Hepatocyte (in vitro differentiated cells): Measurements from ENCODE around the gene CHST14. TPM values are rescaled to one million over a fixed set of nuclear protein-coding genes. Genes with fewer than 3 reads are reported as not detected.

ENCODE experiments used
- DNase-seq: peaks from one replicate; pipeline ENCODE4 v3.0.0-alpha.2; 2016; ENCODE audit warnings: low spot score
- H2AFZ ChIP-seq: fragments of 200-600 bp; sonication (generic); 2 replicates; pipeline ENCODE4 v1.6.0; 2016; ENCODE audit warnings: antibody characterized with exemption, mild to moderate bottlenecking
- H3K27ac ChIP-seq: fragments of 200-600 bp; sonication (generic); 2 replicates; pipeline ENCODE4 v1.5.1; 2016; ENCODE audit warnings: mild to moderate bottlenecking
- H3K27me3 ChIP-seq: fragments of 200-600 bp; sonication (generic); 2 replicates; pipeline ENCODE4 v1.6.1; 2016
- H3K36me3 ChIP-seq: fragments of 200-600 bp; sonication (generic); replicated peaks from 2 replicates; pipeline ENCODE4 v1.5.1; 2016; ENCODE audit warnings: low read depth; ENCODE audit not compliant: insufficient read depth
- H3K4me1 ChIP-seq: fragments of 200-600 bp; sonication (generic); 2 replicates; pipeline ENCODE4 v1.5.1; 2016; ENCODE audit warnings: mild to moderate bottlenecking, moderate library complexity; ENCODE audit not compliant: insufficient read depth
- H3K4me2 ChIP-seq: fragments of 200-600 bp; sonication (generic); 2 replicates; pipeline ENCODE4 v1.6.0; 2016
- H3K4me3 ChIP-seq: fragments of 200-600 bp; sonication (generic); 2 replicates; pipeline ENCODE4 v1.5.1; 2016; ENCODE audit warnings: mild to moderate bottlenecking
- H3K79me2 ChIP-seq: fragments of 200-600 bp; sonication (generic); 2 replicates; pipeline ENCODE4 v1.6.0; 2017; ENCODE audit warnings: mild to moderate bottlenecking
- H3K9me2 ChIP-seq: fragments of 200-600 bp; sonication (generic); replicated peaks from 2 replicates; pipeline ENCODE4 v1.6.0; 2017; ENCODE audit warnings: mild to moderate bottlenecking; ENCODE audit not compliant: insufficient read depth
- H3K9me3 ChIP-seq: fragments of 200-600 bp; sonication (generic); 2 replicates; pipeline ENCODE4 v1.5.1; 2016; ENCODE audit warnings: low read depth, mild to moderate bottlenecking
- H4K20me1 ChIP-seq: fragments of 200-600 bp; sonication (generic); 2 replicates; pipeline ENCODE4 v1.6.0; 2016; ENCODE audit warnings: mild to moderate bottlenecking; ENCODE audit not compliant: insufficient read depth, poor library complexity, severe bottlenecking
- EZH2 ChIP-seq: fragments of 200-600 bp; sonication (generic); IDR thresholded peaks from 2 replicates; pipeline ENCODE4 v1.6.1; 2016; ENCODE audit warnings: antibody characterized with exemption, mild to moderate bottlenecking, borderline replicate concordance
- EZH2phosphoT487 ChIP-seq: fragments of 200-600 bp; sonication (generic); IDR thresholded peaks from one replicate; pipeline ENCODE4 v1.6.1; 2018; ENCODE audit warnings: antibody characterized with exemption, mild to moderate bottlenecking, low read depth, moderate library complexity; ENCODE audit not compliant: unreplicated experiment, severe bottlenecking
- WGBS: methylation state at CpG from one replicate; pipeline ENCODE4 v1.1.6; 2016; ENCODE audit warnings: low lambda C conversion rate; ENCODE audit errors: missing lambda C conversion rate; 5-methylcytosine and 5-hydroxymethylcytosine counted together
- polyA plus RNA-seq: library from polyadenylated mRNA; unstranded; fragments of >200 nt; fragmentation: Nextera tagmentation; extraction: Ambion mirVana; gene quantifications from 2 replicates; pipeline ENCODE4 v1.2.1, GENCODE V29; 2016
- total RNA-seq: library from RNA; depleted of rRNA; stranded (reverse); fragments of >200 nt; gene quantifications from 2 replicates; pipeline ENCODE4 v1.2.3, GENCODE V29; 2014
- TF ChIP-seq, protein P1 (sequence below): fragments of 200-600 bp; sonication (generic); IDR thresholded peaks from 2 replicates; pipeline ENCODE4 v1.5.1; 2016; ENCODE audit warnings: antibody characterized with exemption, mild to moderate bottlenecking; ENCODE audit not compliant: poor library complexity

CHST14 gene
- total and polyA plus RNA-seq, 2 experiments from 2014 or later: 15.7 to 16.6 TPM

DNA sequence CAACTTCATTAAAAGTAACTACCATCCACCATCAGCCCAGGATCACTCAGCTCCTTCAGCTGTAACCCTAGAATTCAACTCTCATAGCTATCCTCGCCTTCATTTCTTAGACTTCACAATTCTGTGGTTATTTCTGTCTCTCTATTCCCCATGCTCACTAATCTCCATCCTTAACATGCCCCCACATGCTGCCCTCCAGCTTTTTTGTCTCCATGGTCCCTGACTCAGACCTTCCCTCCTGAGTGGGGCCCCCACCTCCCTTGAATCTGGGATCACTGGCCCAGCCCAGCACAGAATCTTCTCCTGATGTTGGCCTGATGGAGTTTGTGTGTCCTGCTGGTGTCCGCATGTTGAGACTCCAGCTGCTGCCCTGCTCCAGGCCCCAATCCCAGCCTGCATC, 41.7 kb downstream of the CHST14 start:
- Histone ChIP-seq H3K9me2 (no peaks in the 10 kb centered on the region), H2AFZ (no peak overlapping the region)

DNA sequence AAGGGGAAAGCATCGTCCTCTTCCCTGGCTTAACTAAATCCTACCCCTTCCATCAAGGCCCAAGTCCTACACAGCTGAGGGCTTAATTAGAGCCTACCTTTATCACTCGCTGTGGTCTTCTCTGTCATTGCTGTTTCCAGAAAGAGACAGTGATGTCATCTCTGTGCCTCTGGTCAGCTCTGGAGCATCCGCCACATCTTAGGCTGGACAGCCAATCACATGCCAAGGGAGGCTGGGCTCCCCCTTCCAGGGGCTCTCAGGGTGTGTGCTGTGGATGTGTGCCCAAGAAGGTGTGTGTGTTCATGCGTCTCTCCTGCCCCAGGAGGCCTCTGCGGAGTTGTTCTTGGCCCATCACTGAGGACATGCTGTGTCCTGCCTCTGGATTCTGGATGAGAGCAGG, 42.8 kb downstream of the CHST14 start:
- WGBS: 87% methylated on average over 5 of the region's 5 CpGs
- no peak overlapping the region for H3K4me3 ChIP-seq
- H3K4me2 ChIP-seq: no peak overlapping the region
- DNase-seq: no peak
- no peaks in the 10 kb centered on the region for H3K27me3 ChIP-seq
- no peak overlapping the region for H2AFZ ChIP-seq
- no peaks in the 10 kb centered on the region for H3K9me2 ChIP-seq
- no peaks in the 10 kb centered on the region for H3K79me2 ChIP-seq
- H4K20me1 ChIP-seq: no peaks in the 10 kb centered on the region
- no peak for TF ChIP-seq EZH2phosphoT487
- TF ChIP-seq, protein P1, sequence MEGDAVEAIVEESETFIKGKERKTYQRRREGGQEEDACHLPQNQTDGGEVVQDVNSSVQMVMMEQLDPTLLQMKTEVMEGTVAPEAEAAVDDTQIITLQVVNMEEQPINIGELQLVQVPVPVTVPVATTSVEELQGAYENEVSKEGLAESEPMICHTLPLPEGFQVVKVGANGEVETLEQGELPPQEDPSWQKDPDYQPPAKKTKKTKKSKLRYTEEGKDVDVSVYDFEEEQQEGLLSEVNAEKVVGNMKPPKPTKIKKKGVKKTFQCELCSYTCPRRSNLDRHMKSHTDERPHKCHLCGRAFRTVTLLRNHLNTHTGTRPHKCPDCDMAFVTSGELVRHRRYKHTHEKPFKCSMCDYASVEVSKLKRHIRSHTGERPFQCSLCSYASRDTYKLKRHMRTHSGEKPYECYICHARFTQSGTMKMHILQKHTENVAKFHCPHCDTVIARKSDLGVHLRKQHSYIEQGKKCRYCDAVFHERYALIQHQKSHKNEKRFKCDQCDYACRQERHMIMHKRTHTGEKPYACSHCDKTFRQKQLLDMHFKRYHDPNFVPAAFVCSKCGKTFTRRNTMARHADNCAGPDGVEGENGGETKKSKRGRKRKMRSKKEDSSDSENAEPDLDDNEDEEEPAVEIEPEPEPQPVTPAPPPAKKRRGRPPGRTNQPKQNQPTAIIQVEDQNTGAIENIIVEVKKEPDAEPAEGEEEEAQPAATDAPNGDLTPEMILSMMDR: no peak
- no peak for TF ChIP-seq EZH2
- no peaks in the 10 kb centered on the region for H3K36me3 ChIP-seq
- no peaks in the 10 kb centered on the region for H3K9me3 ChIP-seq
- H3K4me1 ChIP-seq: peaks cover 9% of the 10 kb centered on the region
- no peak overlapping the region for H3K27ac ChIP-seq

More for the DNA sequence above, 41.7 kb downstream of the CHST14 start:
- Histone ChIP-seq H3K4me3 (no peak overlapping the region), H3K27ac (no peak overlapping the region), H3K79me2 (no peaks in the 10 kb centered on the region), H3K36me3 (no peaks in the 10 kb centered on the region), H3K4me2 (peak overlapping the region; percentile 99), H3K9me3 (no peaks in the 10 kb centered on the region), H4K20me1 (no peaks in the 10 kb centered on the region), H3K27me3 (no peaks in the 10 kb centered on the region), H3K4me1 (peaks cover 9% of the 10 kb centered on the region)
- WGBS: 95% methylated on average over 2 of the region's 2 CpGs
- TF ChIP-seq EZH2 (no peak), EZH2phosphoT487 (no peak)
- TF ChIP-seq, protein P1: no peak
- DNase-seq: no peak

DNA sequence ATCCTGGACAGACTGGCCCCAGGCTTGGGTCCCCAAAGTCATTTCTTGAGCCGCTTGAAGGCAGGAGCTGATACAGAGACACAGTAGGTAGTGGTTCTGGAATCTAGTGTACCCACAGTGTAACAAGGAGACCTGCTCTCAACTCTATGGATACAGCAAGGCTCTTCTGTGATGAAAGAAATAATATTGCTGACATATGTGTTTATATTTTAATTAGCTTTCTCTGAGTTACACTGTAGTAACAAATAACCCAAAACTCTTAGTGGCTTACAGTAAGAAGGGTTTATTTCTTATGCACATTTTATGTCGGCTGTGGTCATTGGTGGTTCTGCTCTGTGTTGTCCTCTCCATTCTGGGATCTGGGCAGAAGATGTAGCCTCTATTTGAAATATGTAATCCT, 45.5 kb downstream of the CHST14 start:
- WGBS: 89% methylated on average over 2 of the region's 2 CpGs
- Histone ChIP-seq H3K9me3 (no peaks in the 10 kb centered on the region), H3K4me3 (no peak overlapping the region), H4K20me1 (no peaks in the 10 kb centered on the region), H3K27ac (no peak overlapping the region), H3K4me2 (no peak overlapping the region), H3K9me2 (no peaks in the 10 kb centered on the region), H2AFZ (no peak overlapping the region), H3K27me3 (no peaks in the 10 kb centered on the region), H3K4me1 (peaks cover 4% of the 10 kb centered on the region), H3K79me2 (no peaks in the 10 kb centered on the region), H3K36me3 (no peaks in the 10 kb centered on the region)
- TF ChIP-seq, protein P1: no peak
- no peak for TF ChIP-seq EZH2phosphoT487
- TF ChIP-seq EZH2: no peak
- DNase-seq: no peak

Other genes starting within 250 kb of the CHST14 start
- gene PAK6, start 231.9 kb upstream of the CHST14 start, total RNA-seq: 2.6 and 6.1 TPM in 2 replicates
- gene PAK6, start 231.9 kb upstream of the CHST14 start, polyA plus RNA-seq: 2.7 and 8.2 TPM in 2 replicates
- gene ANKRD63, start 187.9 kb upstream of the CHST14 start, total RNA-seq: 0.30 TPM in 1 of 2 replicates, not detected in the other
- 0.47 and 1.2 TPM in 2 replicates for gene ANKRD63, start 187.9 kb upstream of the CHST14 start, polyA plus RNA-seq
- 1.0 and 1.7 TPM in 2 replicates for gene PLCB2, start 163.0 kb upstream of the CHST14 start, total RNA-seq
- gene PLCB2, start 163.0 kb upstream of the CHST14 start, polyA plus RNA-seq: 4.4 and 4.9 TPM in 2 replicates
- 13.7 and 14.4 TPM in 2 replicates for gene INAFM2, start 147.3 kb upstream of the CHST14 start, total RNA-seq
- gene INAFM2, start 147.3 kb upstream of the CHST14 start, polyA plus RNA-seq: 17.4 and 19.5 TPM in 2 replicates
- 1.8 and 4.0 TPM in 2 replicates for gene CCDC9B, start 130.0 kb upstream of the CHST14 start, total RNA-seq
- 5.3 and 7.6 TPM in 2 replicates for gene CCDC9B, start 130.0 kb upstream of the CHST14 start, polyA plus RNA-seq
- gene PHGR1, start 120.0 kb upstream of the CHST14 start, total RNA-seq: 49.8 and 76.1 TPM in 2 replicates
- gene PHGR1, start 120.0 kb upstream of the CHST14 start, polyA plus RNA-seq: 207 and 222 TPM in 2 replicates
- gene DISP2, start 112.8 kb upstream of the CHST14 start, total RNA-seq: 0.12 and 1.0 TPM in 2 replicates
- gene DISP2, start 112.8 kb upstream of the CHST14 start, polyA plus RNA-seq: 0.93 and 1.5 TPM in 2 replicates
- 22.9 and 24.0 TPM in 2 replicates for gene KNSTRN, start 88.3 kb upstream of the CHST14 start, total RNA-seq
- gene KNSTRN, start 88.3 kb upstream of the CHST14 start, polyA plus RNA-seq: 14.0 and 14.9 TPM in 2 replicates
- gene IVD, start 65.2 kb upstream of the CHST14 start, total RNA-seq: 27.1 and 31.5 TPM in 2 replicates
- gene IVD, start 65.2 kb upstream of the CHST14 start, polyA plus RNA-seq: 56.6 and 71.6 TPM in 2 replicates
- 10.6 and 17.2 TPM in 2 replicates for gene BAHD1, start 30.0 kb upstream of the CHST14 start, total RNA-seq
- gene BAHD1, start 30.0 kb upstream of the CHST14 start, polyA plus RNA-seq: 12.3 and 13.9 TPM in 2 replicates
- gene CCDC32, start 94.1 kb downstream of the CHST14 start, total RNA-seq: 25.7 and 50.8 TPM in 2 replicates
- 15.1 and 30.9 TPM in 2 replicates for gene CCDC32, start 94.1 kb downstream of the CHST14 start, polyA plus RNA-seq
- 7.1 and 11.5 TPM in 2 replicates for gene RPUSD2, start 98.3 kb downstream of the CHST14 start, total RNA-seq
- gene RPUSD2, start 98.3 kb downstream of the CHST14 start, polyA plus RNA-seq: 8.6 and 13.4 TPM in 2 replicates
- gene KNL1, start 123.3 kb downstream of the CHST14 start, total RNA-seq: 10.0 and 15.7 TPM in 2 replicates
- gene KNL1, start 123.3 kb downstream of the CHST14 start, polyA plus RNA-seq: 2.9 and 3.0 TPM in 2 replicates
- gene RAD51, start 224.2 kb downstream of the CHST14 start, total RNA-seq: 2.0 and 5.0 TPM in 2 replicates
- 4.9 and 5.9 TPM in 2 replicates for gene RAD51, start 224.2 kb downstream of the CHST14 start, polyA plus RNA-seq